H9 (cell line): ENCODE data around the gene ZNF540. TPM values are rescaled to one million over a fixed set of nuclear protein-coding genes. Genes with fewer than 3 reads are reported as not detected.

Source experiments
- DNase-seq: peaks from one replicate; pipeline ENCODE4 v3.0.0-alpha.2; 2017
- H2AFZ ChIP-seq: one replicate; pipeline ENCODE4 v1.6.1; 2013; ENCODE audit warnings: mild to moderate bottlenecking, low read length, control low read depth, moderate library complexity
- H2AK5ac ChIP-seq: 2 replicates; pipeline ENCODE4 v1.6.1; 2013; ENCODE audit warnings: low read length, control low read depth, mixed read lengths; ENCODE audit not compliant: insufficient read length
- H2BK120ac ChIP-seq: one replicate; pipeline ENCODE4 v1.6.1; 2013; ENCODE audit warnings: low read depth, mild to moderate bottlenecking, low read length, control low read depth, inconsistent platforms; ENCODE audit not compliant: poor library complexity, severe bottlenecking
- H2BK12ac ChIP-seq: 2 replicates; pipeline ENCODE4 v1.6.1; 2013; ENCODE audit warnings: low read length, control low read depth, mixed read lengths, low read depth; ENCODE audit not compliant: insufficient read length
- H2BK15ac ChIP-seq: 2 replicates; pipeline ENCODE4 v1.6.1; 2013; ENCODE audit warnings: low read depth, low read length, control low read depth
- H2BK20ac ChIP-seq: one replicate; pipeline ENCODE4 v1.6.1; 2013; ENCODE audit warnings: low read depth, mild to moderate bottlenecking, low read length, control low read depth, inconsistent platforms; ENCODE audit not compliant: poor library complexity, severe bottlenecking
- H2BK5ac ChIP-seq: 2 replicates; pipeline ENCODE4 v1.6.1; 2013; ENCODE audit warnings: low read length, control low read depth, mixed read lengths; ENCODE audit not compliant: insufficient read length
- H3K14ac ChIP-seq: 2 replicates; pipeline ENCODE4 v1.6.1; 2013; ENCODE audit warnings: low read length, control low read depth; ENCODE audit not compliant: insufficient read depth
- H3K18ac ChIP-seq: 2 replicates; pipeline ENCODE4 v1.6.1; 2013; ENCODE audit warnings: low read depth, mild to moderate bottlenecking, mixed read lengths, low read length, control low read depth; ENCODE audit not compliant: insufficient read length
- H3K23ac ChIP-seq: 2 replicates; pipeline ENCODE4 v1.6.1; 2013; ENCODE audit warnings: low read length, control low read depth, mixed read lengths, low read depth; ENCODE audit not compliant: insufficient read length
- H3K23me2 ChIP-seq: 2 replicates; pipeline ENCODE4 v1.6.1; 2013; ENCODE audit warnings: low read depth, mild to moderate bottlenecking, mixed read lengths, low read length, control low read depth; ENCODE audit not compliant: insufficient read length, poor library complexity, severe bottlenecking
- H3K27ac ChIP-seq: 2 replicates; pipeline ENCODE4 v1.5.1; 2013; ENCODE audit warnings: low read length, control low read depth, mixed read lengths, low read depth; ENCODE audit not compliant: insufficient read length
- H3K27me3 ChIP-seq: 2 replicates; pipeline ENCODE4 v1.6.1; 2013; ENCODE audit warnings: low read length, control low read depth, inconsistent platforms; ENCODE audit not compliant: insufficient read depth
- H3K4ac ChIP-seq: 2 replicates; pipeline ENCODE4 v1.6.1; 2013; ENCODE audit warnings: low read depth, mild to moderate bottlenecking, control low read depth, inconsistent platforms, low read length, moderate library complexity
- H3K4me1 ChIP-seq: 2 replicates; pipeline ENCODE4 v1.6.1; 2013; ENCODE audit warnings: low read length, control low read depth, inconsistent platforms; ENCODE audit not compliant: insufficient read depth
- H3K4me2 ChIP-seq: 2 replicates; pipeline ENCODE4 v1.6.1; 2013; ENCODE audit warnings: low read length, control low read depth, mixed read lengths; ENCODE audit not compliant: insufficient read length, insufficient read depth
- H3K56ac ChIP-seq: 2 replicates; pipeline ENCODE4 v1.6.1; 2013; ENCODE audit warnings: low read depth, mild to moderate bottlenecking, mixed read lengths, low read length, control low read depth; ENCODE audit not compliant: insufficient read length
- H3K79me1 ChIP-seq: 2 replicates; pipeline ENCODE4 v1.6.1; 2013; ENCODE audit warnings: low read depth, mild to moderate bottlenecking, moderate library complexity, low read length, control low read depth, inconsistent platforms; ENCODE audit not compliant: insufficient read depth, poor library complexity, severe bottlenecking
- H3K79me2 ChIP-seq: 2 replicates; pipeline ENCODE4 v1.6.1; 2013; ENCODE audit warnings: low read length, control low read depth, inconsistent platforms; ENCODE audit not compliant: insufficient read depth
- H3K9ac ChIP-seq: 2 replicates; pipeline ENCODE4 v1.6.1; 2013; ENCODE audit warnings: low read length, control low read depth, mixed read lengths; ENCODE audit not compliant: insufficient read length; ENCODE audit errors: extremely low read depth
- H3K9me3 ChIP-seq: one replicate; pipeline ENCODE4 v1.6.1; 2013; ENCODE audit warnings: low read depth, low read length, inconsistent platforms; ENCODE audit not compliant: control insufficient read depth
- H3T11ph ChIP-seq: one replicate; pipeline ENCODE4 v1.6.1; 2013; ENCODE audit warnings: mild to moderate bottlenecking, low read length, control low read depth, inconsistent platforms
- H4K20me1 ChIP-seq: one replicate; pipeline ENCODE4 v1.6.1; 2013; ENCODE audit not compliant: control insufficient read depth, insufficient read length, insufficient read depth
- H4K5ac ChIP-seq: 2 replicates; pipeline ENCODE4 v1.6.1; 2013; ENCODE audit warnings: low read depth, mild to moderate bottlenecking, mixed read lengths, low read length, control low read depth; ENCODE audit not compliant: insufficient read length
- H4K8ac ChIP-seq: replicated peaks from 2 replicates; pipeline ENCODE4 v1.6.1; 2013; ENCODE audit warnings: low read length, control low read depth, mixed read lengths, low read depth; ENCODE audit not compliant: insufficient read length
- H4K91ac ChIP-seq: 2 replicates; pipeline ENCODE4 v1.6.1; 2013; ENCODE audit warnings: low read depth, mild to moderate bottlenecking, moderate library complexity, mixed read lengths, low read length, control low read depth; ENCODE audit not compliant: insufficient read length
- H3K27ac Mint-ChIP-seq, 3 experiments: 2 replicates in 2 of 3; 3 replicates in 1 of 3; pipeline ENCODE4 v1.8.0; 2020 to 2021; ENCODE audit warnings: mixed read lengths in 3 of 3, mild to moderate bottlenecking in 1 of 3, moderate library complexity in 1 of 3
- H3K27me3 Mint-ChIP-seq: 2 replicates; pipeline ENCODE4 v1.8.0; 2021; ENCODE audit warnings: low read depth, mild to moderate bottlenecking, moderate library complexity, mixed read lengths
- H3K36me3 Mint-ChIP-seq, 3 experiments: 2 replicates in 2 of 3; 3 replicates in 1 of 3; pipeline ENCODE4 v1.8.0; 2020 to 2021; ENCODE audit warnings: low read depth in 3 of 3, mixed read lengths in 3 of 3; ENCODE audit not compliant: insufficient read depth in 1 of 3
- H3K4me1 Mint-ChIP-seq, 2 experiments: 2 replicates each; pipeline ENCODE4 v1.8.0; 2020; ENCODE audit warnings: mixed read lengths in 2 of 2
- H3K4me3 Mint-ChIP-seq, 2 experiments: 2 replicates in 1 of 2; 3 replicates in 1 of 2; pipeline ENCODE4 v1.8.0; 2020 to 2021; ENCODE audit warnings: mild to moderate bottlenecking in 2 of 2, mixed read lengths in 2 of 2, moderate library complexity in 1 of 2
- H3K9me3 Mint-ChIP-seq, 2 experiments: 2 replicates in 1 of 2; 3 replicates in 1 of 2; pipeline ENCODE4 v1.8.0; 2020; ENCODE audit warnings: mild to moderate bottlenecking in 2 of 2, mixed read lengths in 2 of 2, moderate library complexity in 1 of 2
- total RNA-seq: library from RNA; stranded (reverse); gene quantifications from 2 replicates; pipeline ENCODE4 v1.2.1, GENCODE V29; 2021
- TF ChIP-seq, protein P1 (sequence below): fragments of 200-600 bp; sonication (generic); conservative IDR thresholded peaks from 3 replicates; pipeline ENCODE4 v1.8.0; 2021; ENCODE audit warnings: antibody characterized with exemption, mild to moderate bottlenecking

ZNF540 gene
- total RNA-seq, 1 experiment from 2014 or later: 0.20 TPM

- TF ChIP-seq, protein P1, sequence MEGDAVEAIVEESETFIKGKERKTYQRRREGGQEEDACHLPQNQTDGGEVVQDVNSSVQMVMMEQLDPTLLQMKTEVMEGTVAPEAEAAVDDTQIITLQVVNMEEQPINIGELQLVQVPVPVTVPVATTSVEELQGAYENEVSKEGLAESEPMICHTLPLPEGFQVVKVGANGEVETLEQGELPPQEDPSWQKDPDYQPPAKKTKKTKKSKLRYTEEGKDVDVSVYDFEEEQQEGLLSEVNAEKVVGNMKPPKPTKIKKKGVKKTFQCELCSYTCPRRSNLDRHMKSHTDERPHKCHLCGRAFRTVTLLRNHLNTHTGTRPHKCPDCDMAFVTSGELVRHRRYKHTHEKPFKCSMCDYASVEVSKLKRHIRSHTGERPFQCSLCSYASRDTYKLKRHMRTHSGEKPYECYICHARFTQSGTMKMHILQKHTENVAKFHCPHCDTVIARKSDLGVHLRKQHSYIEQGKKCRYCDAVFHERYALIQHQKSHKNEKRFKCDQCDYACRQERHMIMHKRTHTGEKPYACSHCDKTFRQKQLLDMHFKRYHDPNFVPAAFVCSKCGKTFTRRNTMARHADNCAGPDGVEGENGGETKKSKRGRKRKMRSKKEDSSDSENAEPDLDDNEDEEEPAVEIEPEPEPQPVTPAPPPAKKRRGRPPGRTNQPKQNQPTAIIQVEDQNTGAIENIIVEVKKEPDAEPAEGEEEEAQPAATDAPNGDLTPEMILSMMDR: no peak
- Mint-ChIP-seq H3K4me1 (no peaks in the 10 kb centered on the region), H3K36me3 (peaks cover 71 to 89% (median 88%) of the 10 kb centered on the region in 3 experiments)
Measured at GRCh38 chr19:37565370-37565669, 29.4 kb upstream of the ZNF540 start.

More at GRCh38 chr19:37565370-37565669, 29.4 kb upstream of the ZNF540 start:
- Mint-ChIP-seq H3K4me3 (no peak overlapping the region), H3K27me3 (no peaks in the 10 kb centered on the region), H3K9me3 (peaks cover 90 to 93% of the 10 kb centered on the region in 2 experiments), H3K27ac (no peak overlapping the region)
- Histone ChIP-seq H3K23me2 (no peaks in the 10 kb centered on the region), H4K20me1 (no peaks in the 10 kb centered on the region), H2BK20ac (no peak overlapping the region), H3T11ph (no peak overlapping the region), H2AFZ (no peak overlapping the region), H2BK120ac (no peak overlapping the region), H3K14ac (no peak overlapping the region), H3K4ac (no peak overlapping the region), H3K79me2 (no peaks in the 10 kb centered on the region), H2AK5ac (no peak overlapping the region), H3K4me2 (no peak overlapping the region), H4K91ac (no peak overlapping the region), H3K4me1 (no peaks in the 10 kb centered on the region), H3K9me3 (peaks cover 86% of the 10 kb centered on the region), H2BK15ac (no peak overlapping the region), H3K79me1 (no peaks in the 10 kb centered on the region), H3K27me3 (no peaks in the 10 kb centered on the region), H3K23ac (no peak overlapping the region), H2BK5ac (no peak overlapping the region), H3K18ac (no peak overlapping the region), H4K5ac (no peak overlapping the region), H2BK12ac (no peak overlapping the region), H3K9ac (no peak overlapping the region), H3K56ac (no peak overlapping the region), H4K8ac (no peak overlapping the region), H3K27ac (no peak overlapping the region)
- DNase-seq: no peak
